Activated B cell treated with CpG ODN at 0.5 μM for 24 hours (primary cell): ENCODE results near the gene PPT2. TPM values are rescaled to one million over a fixed set of nuclear protein-coding genes. Genes with fewer than 3 reads are reported as not detected.
A peak's percentile ranks its signal among the peaks of the same experiment; 100 is the strongest.

ENCODE experiments used
- ATAC-seq: fragments of 200-7000 bp; cut with Tn5 transposase; one replicate; pipeline ENCODE4 v1.10.0; 2021; ENCODE audit warnings: low read depth, mild to moderate bottlenecking, moderate library complexity
- CTCF ChIA-PET: fragments of 350-600 bp; sonication (Branson Sonifier 250); formaldehyde crosslinking; loops from one replicate; lab custom pipeline; 2021; ENCODE audit warnings: antibody characterized with exemption; lab: Charles Lee
- POLR2A ChIA-PET: fragments of 350-600 bp; sonication (Branson Sonifier 250); formaldehyde crosslinking; loops from one replicate; lab custom pipeline; 2021; ENCODE audit warnings: antibody characterized with exemption; lab: Charles Lee
- DNase-seq: peaks from one replicate; pipeline ENCODE4 v3.0.0; 2022
- H3K27ac Mint-ChIP-seq: one replicate; pipeline ENCODE4 v1.8.0; 2020; ENCODE audit warnings: mixed read lengths
- H3K27me3 Mint-ChIP-seq: one replicate; pipeline ENCODE4 v1.8.0; 2021; ENCODE audit warnings: mixed read lengths
- H3K36me3 Mint-ChIP-seq: one replicate; pipeline ENCODE4 v1.8.0; 2021; ENCODE audit warnings: low read depth, mixed read lengths
- H3K4me1 Mint-ChIP-seq: one replicate; pipeline ENCODE4 v1.8.0; 2021; ENCODE audit warnings: mixed read lengths
- H3K4me3 Mint-ChIP-seq: one replicate; pipeline ENCODE4 v1.8.0; 2020; ENCODE audit warnings: mild to moderate bottlenecking, mixed read lengths
- H3K9me3 Mint-ChIP-seq: one replicate; pipeline ENCODE4 v1.8.0; 2020; ENCODE audit warnings: mixed read lengths
- CTCF ChIP-seq: fragments of 200-600 bp; IDR thresholded peaks from one replicate; pipeline ENCODE4 v1.8.0; 2022; ENCODE audit warnings: antibody characterized with exemption, mild to moderate bottlenecking
- intact Hi-C: fragments of 100-400 bp; cut with micrococcal nuclease; formaldehyde crosslinking; loops from one replicate; pipeline ENCODE4 v1.15.1; 2024
- total RNA-seq: library from RNA; stranded (reverse); gene quantifications from 2 replicates; pipeline ENCODE4 v1.2.3, GENCODE V29; 2022

Gene PPT2
- total RNA-seq, 1 donor from 2014 or later, result 3.0 TPM

DNA sequence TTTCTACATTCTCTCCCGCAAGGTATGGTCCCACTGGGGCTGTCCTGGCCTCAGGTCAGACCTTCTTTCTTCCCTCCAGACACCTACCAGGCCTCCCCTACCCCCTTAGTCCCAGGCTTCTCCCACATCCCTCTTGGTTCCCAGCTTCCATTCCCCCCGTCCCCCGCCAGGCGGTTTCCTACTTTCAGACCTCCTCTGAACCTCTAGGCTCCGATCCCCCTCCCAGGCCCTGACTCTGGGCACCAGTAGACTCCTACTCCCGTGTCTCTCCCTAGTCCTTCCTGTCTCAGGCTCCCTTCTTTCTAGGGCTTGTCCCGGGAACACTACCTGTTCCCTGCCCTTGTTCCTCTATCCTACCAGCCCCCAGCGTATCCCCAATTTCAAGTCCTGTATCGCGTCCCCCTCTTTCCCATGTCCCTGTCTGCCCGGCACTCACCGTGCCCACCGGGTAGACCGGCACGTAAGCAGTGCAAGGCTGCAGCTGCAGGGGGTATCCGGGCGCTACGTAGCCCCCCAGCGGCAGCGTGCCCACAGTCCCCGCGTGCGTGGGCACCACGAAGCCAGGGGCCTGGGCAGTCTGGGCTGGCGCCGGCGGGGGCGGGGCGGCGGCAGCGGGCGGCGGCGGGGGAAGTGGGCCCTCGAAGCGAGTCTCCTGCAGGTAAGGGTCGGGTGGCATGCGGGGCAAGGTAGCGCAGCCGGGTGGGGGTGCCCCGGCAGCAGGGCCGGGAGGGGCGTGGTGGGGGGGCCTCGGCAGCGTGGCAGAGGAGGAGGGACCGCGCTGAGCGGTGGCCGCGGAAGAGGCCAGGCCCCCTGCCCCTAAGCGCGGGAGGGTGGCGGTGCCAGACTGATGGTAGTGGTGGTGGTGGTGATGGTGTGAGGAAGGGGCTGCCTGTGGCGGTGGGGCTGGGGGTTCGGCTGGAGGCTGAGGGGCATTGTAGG is 3.7 kb upstream of the PPT2 start:
- TF ChIP-seq CTCF, result no peak
- POLR2A ChIA-PET, result no interaction called here

DNA sequence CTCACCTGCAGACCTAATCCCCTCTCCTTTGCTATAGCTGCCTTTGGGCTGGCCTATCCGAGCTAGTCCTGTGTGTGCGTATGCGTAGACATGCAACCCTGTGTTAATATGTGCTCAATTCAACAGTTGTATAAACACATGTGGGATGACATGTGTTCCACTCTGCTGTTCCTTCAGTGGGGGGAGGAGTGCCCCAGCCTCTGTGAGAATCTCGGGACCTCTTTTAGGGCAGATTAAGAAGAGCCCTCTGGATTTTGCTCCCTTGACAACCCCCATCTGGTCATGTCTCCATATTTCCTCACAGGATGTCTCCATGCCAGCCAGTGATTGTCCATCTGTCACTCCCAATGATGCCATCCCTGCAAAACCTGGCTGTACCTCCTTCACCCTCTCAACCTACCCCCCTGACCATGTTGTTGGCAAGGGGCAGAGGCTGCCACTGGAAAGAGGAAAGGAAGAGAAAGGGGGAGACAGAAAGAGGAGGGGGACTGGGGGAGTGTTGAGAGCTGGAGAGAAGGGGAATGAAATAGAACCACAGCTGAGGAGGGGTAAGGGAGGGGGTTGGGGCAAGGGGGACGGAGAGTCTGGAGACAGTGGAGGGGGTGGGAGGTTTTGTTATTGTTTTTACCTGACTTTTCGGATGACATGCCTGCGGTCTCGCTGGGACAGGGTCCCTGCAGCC is 2.6 kb upstream of the PPT2 start:
- no peak for TF ChIP-seq CTCF
- Mint-ChIP-seq H3K36me3 (no peaks in the 10 kb centered on the region), H3K4me3 (no peak overlapping the region), H3K27ac (no peak overlapping the region), H3K9me3 (no peaks in the 10 kb centered on the region), H3K27me3 (peaks cover 51% of the 10 kb centered on the region), H3K4me1 (peaks cover 41% of the 10 kb centered on the region)
- ATAC-seq (no peak), DNase-seq (no peak)
- POLR2A ChIA-PET, result no interaction called here
- CTCF ChIA-PET, result no interaction called here
- intact Hi-C loops, result loop anchor here (10.0 kb wide), 1 partner anchor 107 kb away; no protein-coding TSS in a partner anchor

More for the DNA sequence above, 3.7 kb upstream of the PPT2 start:
- DNase-seq (no peak), ATAC-seq (no peak)
- intact Hi-C loops, result loop anchor here (10.0 kb wide), 1 partner anchor 105 kb away; no protein-coding TSS in a partner anchor
- Mint-ChIP-seq H3K9me3 (no peaks in the 10 kb centered on the region), H3K4me3 (peak overlapping the region; percentile 25), H3K4me1 (peaks cover 41% of the 10 kb centered on the region), H3K27ac (no peak overlapping the region), H3K36me3 (no peaks in the 10 kb centered on the region), H3K27me3 (peaks cover 54% of the 10 kb centered on the region)
- CTCF ChIA-PET, result no interaction called here

GRCh38 chr6:32151863-32152768 is 1.8 kb upstream of the PPT2 start, which contains the start of gene PRRT1:
Gene PRRT1, minus strand, starts transcription at chr6:32151939. Its CDS starts 112 bp downstream, at chr6:32151827.
- H3K27me3 Mint-ChIP-seq, result peaks cover 46% of the 10 kb centered on the region

More at GRCh38 chr6:32151863-32152768, 1.8 kb upstream of the PPT2 start, which contains the start of gene PRRT1:
- Mint-ChIP-seq H3K4me1 (peaks cover 41% of the 10 kb centered on the region), H3K27ac (no peak within 1 kb of the TSS), H3K9me3 (no peaks in the 10 kb centered on the region), H3K4me3 (peak within 1 kb of the TSS; percentile 52), H3K36me3 (no peaks in the 10 kb centered on the region)
- ATAC-seq (no peak), DNase-seq (no peak)
- TF ChIP-seq CTCF, result no peak
- ChIA-PET CTCF (interaction anchor here (1.2 kb wide), 1 partner anchor 24 kb away, joined by 3 read pairs; the partner anchor contains the start of gene ATF6B), POLR2A (interaction anchor here (0.5 kb wide), 2 partner anchors 17 to 34 kb away, joined by 4 to 5 read pairs; no protein-coding TSS in a partner anchor)
- intact Hi-C loops, result loop anchor here (10.0 kb wide), 1 partner anchor 107 kb away; no protein-coding TSS in a partner anchor
